Measurements from ENCODE around the gene ANKFN1. TPM values are rescaled to one million over a fixed set of nuclear protein-coding genes. Genes with fewer than 3 reads are reported as not detected.

The ANKFN1 gene
- total RNA-seq, 1 donor: under 0.01 TPM

DNA sequence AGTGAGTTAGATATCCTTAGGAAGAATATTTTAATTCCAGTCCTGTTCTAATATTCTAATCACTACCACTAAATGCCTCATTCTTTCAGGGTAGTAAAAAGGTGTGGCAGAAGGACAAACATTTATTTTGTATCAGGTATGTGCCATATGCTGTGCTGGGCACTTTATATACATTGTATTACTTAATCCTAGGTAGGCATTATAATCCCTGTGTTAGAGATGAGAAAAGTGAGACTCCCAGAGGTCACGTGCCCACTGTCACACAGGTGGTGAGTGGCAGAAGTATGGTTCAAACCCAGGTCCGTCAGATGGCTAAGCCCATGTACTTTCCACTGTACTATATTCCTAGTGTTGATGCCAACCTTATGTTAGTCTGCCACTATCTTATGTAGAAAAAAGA, 335.5 kb downstream of the ANKFN1 start:
- DNase-seq (ENCODE audit: low read depth in 2 of 3, low spot score in 2 of 3): no peak

- no peak for DNase-seq (ENCODE audit: low read depth in 2 of 3, low spot score in 2 of 3)
These were observed 336.7 kb downstream of the ANKFN1 start for GRCh38 chr17:56489980-56490379.

GRCh38 chr17:56495556-56495955, 342.3 kb downstream of the ANKFN1 start:
- DNase-seq (ENCODE audit: low read depth in 2 of 3, low spot score in 2 of 3): no peak

DNA sequence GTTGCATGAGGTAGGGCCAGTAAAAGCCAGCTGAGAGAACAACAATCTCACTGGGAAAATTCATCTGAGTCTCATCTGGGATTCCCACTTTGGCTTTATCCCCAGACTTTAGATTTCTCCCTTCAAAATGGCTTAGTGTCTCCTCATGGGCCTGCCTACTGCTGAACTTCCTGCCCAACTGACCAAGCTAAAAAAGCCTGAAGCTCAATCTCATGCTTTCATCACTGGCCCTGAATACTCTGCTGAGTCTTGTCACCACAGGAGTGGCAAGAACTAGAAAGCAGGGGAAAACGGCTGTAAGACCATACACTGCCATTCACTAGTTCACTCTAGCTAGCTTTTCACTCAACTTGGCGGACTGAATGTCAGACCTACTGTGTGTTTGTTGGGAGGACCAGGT, 343.9 kb downstream of the ANKFN1 start:
- DNase-seq (ENCODE audit: low read depth in 2 of 3, low spot score in 2 of 3): no peak

DNA sequence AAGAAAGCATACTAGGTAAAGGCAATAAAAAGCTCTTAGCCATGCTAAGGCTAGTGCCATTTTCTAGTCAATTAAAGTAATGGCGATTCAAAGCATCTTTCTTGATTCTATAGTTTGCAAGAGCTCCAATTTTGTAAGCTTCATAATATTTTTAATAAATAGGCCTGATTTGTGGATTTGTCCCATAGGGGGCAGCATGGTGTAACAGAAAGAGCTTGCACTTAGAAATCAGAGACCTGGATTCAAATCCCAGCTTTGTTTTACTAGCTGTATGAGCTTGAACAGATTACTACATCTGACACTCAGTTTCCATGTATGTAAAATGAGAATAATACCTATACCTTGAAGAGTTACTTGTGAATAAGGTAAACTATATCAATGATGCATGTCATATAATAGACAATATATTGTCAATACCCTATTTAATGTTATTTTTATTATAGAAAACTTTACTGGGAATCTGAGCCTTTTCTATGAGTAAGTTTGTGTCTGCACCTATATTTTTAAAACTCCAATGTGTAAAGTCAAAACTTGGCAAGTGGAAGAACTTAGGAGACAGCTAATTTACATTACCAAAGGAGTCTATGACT, 346.6 kb downstream of the ANKFN1 start:
- peak in 2 of 3 donors; percentile 14 to 60 for DNase-seq (ENCODE audit: low read depth in 2 of 3, low spot score in 2 of 3)

GRCh38 chr17:56502120-56502654, 348.9 kb downstream of the ANKFN1 start:
- peak in 1 of 3 donors; percentile 15 for DNase-seq (ENCODE audit: low read depth in 2 of 3, low spot score in 2 of 3)

DNA sequence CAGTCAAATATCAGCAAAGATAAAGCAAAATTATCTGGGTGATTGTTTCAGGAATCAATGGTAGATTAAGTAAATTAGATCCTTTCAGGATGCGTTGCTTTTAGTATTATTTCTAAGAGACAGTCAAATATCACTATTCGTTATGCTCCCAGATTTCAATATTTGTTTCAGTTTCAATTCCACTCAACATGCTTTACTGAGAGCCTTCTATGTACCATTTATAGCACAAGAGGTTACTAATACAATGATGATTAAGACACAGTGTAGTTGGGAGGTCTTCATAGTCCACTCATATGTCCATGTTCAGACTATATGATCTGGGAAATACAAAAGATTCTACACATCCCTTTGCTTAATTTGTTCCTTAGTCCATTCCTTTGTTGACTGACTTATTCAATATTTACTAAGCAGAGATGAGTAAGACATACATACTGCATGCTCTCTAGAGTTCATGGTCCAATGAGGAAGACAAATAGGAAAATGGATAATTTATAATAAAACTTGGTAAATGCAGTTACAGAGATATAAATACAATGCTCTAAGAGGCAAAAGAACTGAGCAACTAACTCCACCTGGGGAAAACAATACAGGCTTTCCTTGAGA, 352.0 kb downstream of the ANKFN1 start:
- no peak for DNase-seq (ENCODE audit: low read depth in 2 of 3, low spot score in 2 of 3)

GRCh38 chr17:56506349-56506748, 353.1 kb downstream of the ANKFN1 start:
- DNase-seq (ENCODE audit: low read depth in 2 of 3, low spot score in 2 of 3): peak in 2 of 3 donors; percentile 1 to 26

DNA sequence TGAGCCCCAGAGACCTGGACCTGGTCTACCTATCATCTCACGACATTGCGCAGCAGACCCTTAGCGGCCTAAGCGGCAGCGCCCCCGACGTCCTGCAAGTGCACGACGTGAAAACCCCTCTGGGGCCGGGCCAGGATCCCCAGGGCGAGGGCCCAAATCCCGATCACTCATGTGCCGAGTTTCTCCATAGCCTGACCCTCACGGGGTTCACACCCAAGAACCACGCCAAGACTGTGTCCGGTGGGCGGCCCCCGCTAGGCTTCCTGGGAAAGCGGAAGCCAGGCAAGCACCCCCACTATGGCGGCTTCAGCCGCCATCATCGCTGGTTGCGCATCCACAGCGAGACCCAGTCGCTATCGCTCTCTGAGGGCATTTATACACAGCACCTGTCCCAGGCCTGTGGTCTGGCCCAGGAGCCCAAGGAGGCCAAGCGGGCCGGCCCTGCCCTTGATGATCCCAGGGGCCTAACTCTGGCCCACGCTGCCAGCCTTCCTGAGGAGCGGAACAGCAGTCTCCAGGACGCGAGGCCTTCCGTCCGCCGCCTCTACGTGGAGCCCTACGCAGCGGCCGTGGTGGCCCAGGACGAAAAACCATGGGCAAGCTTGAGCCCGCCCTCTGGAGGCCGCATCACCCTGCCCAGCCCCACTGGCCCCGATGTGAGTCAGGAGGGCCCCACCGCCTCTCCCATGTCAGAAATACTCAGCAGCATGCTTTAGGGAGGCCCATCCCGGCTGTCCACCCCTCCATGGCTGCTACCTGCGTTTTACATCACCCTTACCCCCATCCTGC, 357.5 kb downstream of the ANKFN1 start:
- no peak for DNase-seq (ENCODE audit: low read depth in 2 of 3, low spot score in 2 of 3)

GRCh38 chr17:56514264-56514663, 361.0 kb downstream of the ANKFN1 start:
- no peak for DNase-seq (ENCODE audit: low read depth in 2 of 3, low spot score in 2 of 3)

DNA sequence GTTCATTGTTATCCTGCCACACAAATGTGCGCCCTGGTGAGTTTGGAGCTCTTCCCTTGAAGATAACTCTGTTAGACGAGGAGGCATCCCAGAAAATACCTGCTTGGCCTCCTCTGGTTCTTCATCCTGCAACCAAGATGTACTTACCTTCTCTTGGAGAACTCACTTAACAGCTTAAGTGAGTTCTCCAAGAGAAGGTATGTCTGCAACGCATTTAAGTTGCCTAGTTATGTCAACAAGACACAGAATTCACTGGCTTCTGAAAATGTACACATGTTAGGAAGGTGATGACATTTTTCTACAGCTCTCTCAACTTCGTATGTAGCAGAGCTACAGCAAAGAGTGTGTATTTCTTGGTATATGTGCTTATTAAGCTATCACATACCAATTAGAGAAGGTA, 361.6 kb downstream of the ANKFN1 start:
- no peak for DNase-seq (ENCODE audit: low read depth in 2 of 3, low spot score in 2 of 3)

GRCh38 chr17:56521414-56522141, 368.3 kb downstream of the ANKFN1 start:
- DNase-seq (ENCODE audit: low read depth in 2 of 3, low spot score in 2 of 3): no peak

DNA sequence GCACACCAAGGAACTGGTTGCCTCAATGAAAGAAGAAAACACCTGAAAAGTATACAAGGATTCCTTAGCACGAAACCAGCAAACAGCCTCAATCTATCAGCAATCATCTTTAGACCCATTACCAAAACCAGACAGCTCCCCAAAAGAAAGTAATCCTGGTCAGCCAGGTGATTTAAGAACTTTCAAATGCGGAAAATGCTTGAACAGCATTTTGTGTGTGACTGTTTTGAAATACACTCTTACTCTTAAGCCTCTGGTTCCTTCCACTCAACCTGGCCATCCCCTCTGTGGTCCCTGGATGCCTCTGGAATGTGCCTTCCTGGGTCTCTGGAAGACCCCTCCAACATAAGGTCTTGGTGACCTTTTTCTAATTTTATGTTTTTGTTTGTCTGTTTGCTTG, 369.8 kb downstream of the ANKFN1 start:
- DNase-seq (ENCODE audit: low read depth in 2 of 3, low spot score in 2 of 3): no peak

GRCh38 chr17:56528696-56529095, 375.4 kb downstream of the ANKFN1 start:
- DNase-seq (ENCODE audit: low read depth in 2 of 3, low spot score in 2 of 3): no peak

DNA sequence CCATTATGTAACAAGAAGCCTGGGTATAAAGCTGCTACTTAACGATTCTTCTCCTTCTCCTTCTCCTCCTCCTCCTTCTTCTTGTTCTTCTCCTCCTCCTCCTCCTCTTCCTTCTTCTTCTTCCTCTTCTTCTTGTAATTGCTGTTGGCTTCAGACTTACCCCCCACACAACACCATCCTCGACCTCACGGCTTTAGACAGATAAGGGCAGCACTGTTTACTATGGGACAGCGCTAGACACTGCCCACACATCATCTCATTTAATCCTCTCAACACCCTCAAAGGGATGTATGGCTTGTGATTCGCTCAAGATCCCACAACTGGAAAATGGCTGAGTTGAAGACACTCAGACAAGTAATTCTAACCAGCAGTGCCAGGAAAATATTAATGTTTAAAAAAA, 379.7 kb downstream of the ANKFN1 start:
- DNase-seq (ENCODE audit: low read depth in 2 of 3, low spot score in 2 of 3): no peak

DNA sequence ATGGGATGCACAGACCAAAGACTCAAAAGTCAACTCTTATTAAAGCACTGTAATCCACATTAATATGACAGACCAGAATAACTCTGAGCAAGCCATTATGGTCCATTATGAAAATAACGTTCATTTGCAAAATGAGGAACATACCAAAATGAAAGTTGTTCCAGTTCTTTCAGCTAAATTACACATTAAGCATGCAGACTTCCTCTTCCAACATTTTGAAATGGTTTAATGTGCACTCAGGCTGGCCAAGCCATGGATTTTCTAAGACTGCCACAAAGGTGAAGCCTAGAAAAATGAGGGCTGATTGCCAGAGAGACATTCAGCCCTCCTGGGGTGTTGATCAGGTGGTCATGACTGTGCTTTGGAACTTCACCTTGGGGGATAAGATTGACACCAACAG, 383.5 kb downstream of the ANKFN1 start:
- DNase-seq (ENCODE audit: low read depth in 2 of 3, low spot score in 2 of 3): peak in 1 of 3 donors; percentile 43

GRCh38 chr17:56540836-56541235, 387.6 kb downstream of the ANKFN1 start:
- DNase-seq (ENCODE audit: low read depth in 2 of 3, low spot score in 2 of 3): no peak

- DNase-seq (ENCODE audit: low read depth in 2 of 3, low spot score in 2 of 3): no peak
These were observed 390.0 kb downstream of the ANKFN1 start for GRCh38 chr17:56543280-56543679.

- no peak for DNase-seq (ENCODE audit: low read depth in 2 of 3, low spot score in 2 of 3)
These were observed 391.8 kb downstream of the ANKFN1 start for GRCh38 chr17:56545106-56545505.

DNA sequence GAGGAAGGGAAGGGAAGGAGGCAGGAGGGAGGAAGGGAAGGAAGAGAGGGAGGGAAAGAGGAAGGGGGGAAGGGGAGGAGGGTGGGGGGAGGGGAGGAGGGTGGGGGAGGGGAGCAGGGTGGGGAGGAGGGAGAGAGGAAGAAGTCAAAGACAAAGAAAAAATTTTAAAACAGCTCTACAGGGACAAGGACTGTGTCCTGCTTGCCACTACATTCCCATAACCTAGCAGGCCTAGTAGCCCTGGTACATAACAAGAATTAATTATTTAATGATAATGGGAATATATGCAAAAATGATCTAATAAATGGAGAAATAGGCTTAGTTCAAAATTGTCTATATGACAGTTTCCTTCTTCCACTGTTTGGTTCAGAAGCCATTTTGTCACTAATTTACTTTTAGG, 392.7 kb downstream of the ANKFN1 start:
- DNase-seq (ENCODE audit: low read depth in 2 of 3, low spot score in 2 of 3): no peak

- no peak for DNase-seq (ENCODE audit: low read depth in 2 of 3, low spot score in 2 of 3)
These were observed 395.4 kb downstream of the ANKFN1 start for GRCh38 chr17:56548661-56549060.
